Liver (tissue), 9 donors: ENCODE measurements around the gene C10orf88. TPM values are rescaled to one million over a fixed set of nuclear protein-coding genes. Genes with fewer than 3 reads are reported as not detected.

ENCODE experiments used
- DNase-seq: peaks from one replicate; pipeline ENCODE4 v3.0.0-alpha.2; 2017; ENCODE audit warnings: low spot score
- H3K27ac ChIP-seq, 2 donors: one replicate each; pipeline ENCODE4 v1.7.0; 2013; ENCODE audit warnings: inconsistent platforms in 2 of 2, low read length in 2 of 2, control low read depth in 1 of 2, low read depth in 1 of 2, mild to moderate bottlenecking in 1 of 2
- H3K27me3 ChIP-seq, 4 donors: one replicate each; pipeline versions ENCODE4 v1.6.1 to v1.7.0; 2013; ENCODE audit warnings: low read length in 3 of 4, inconsistent platforms in 1 of 4, mild to moderate bottlenecking in 1 of 4, moderate library complexity in 1 of 4; ENCODE audit not compliant: control insufficient read depth in 4 of 4, insufficient read depth in 4 of 4
- H3K36me3 ChIP-seq, 4 donors: one replicate each; pipeline versions ENCODE4 v1.6.1 to v1.7.0; 2013; ENCODE audit warnings: low read length in 3 of 4, mild to moderate bottlenecking in 3 of 4, low read depth in 1 of 4, moderate library complexity in 1 of 4; ENCODE audit not compliant: control insufficient read depth in 4 of 4, insufficient read depth in 3 of 4
- H3K4me1 ChIP-seq, 4 donors: one replicate each; pipeline versions ENCODE4 v1.6.1 to v1.7.0; 2013; ENCODE audit warnings: low read length in 3 of 4, mild to moderate bottlenecking in 3 of 4, moderate library complexity in 1 of 4; ENCODE audit not compliant: control insufficient read depth in 4 of 4, insufficient read depth in 4 of 4
- H3K4me3 ChIP-seq, 3 donors: one replicate each; pipeline versions ENCODE4 v1.6.1 to v1.7.0; 2013; ENCODE audit warnings: low read length in 3 of 3, control low read depth in 1 of 3, low read depth in 1 of 3, mild to moderate bottlenecking in 1 of 3
- H3K9ac ChIP-seq, 2 donors: one replicate each; pipeline ENCODE4 v1.7.0; 2013; ENCODE audit warnings: low read length in 2 of 2, mild to moderate bottlenecking in 2 of 2, moderate library complexity in 2 of 2, control low read depth in 1 of 2, low read depth in 1 of 2
- H3K9me3 ChIP-seq, 4 donors: one replicate each; pipeline versions ENCODE4 v1.6.1 to v1.7.0; 2013; ENCODE audit warnings: low read length in 3 of 4; ENCODE audit not compliant: control insufficient read depth in 4 of 4
- EGR1 ChIP-seq, 2 donors: IDR thresholded peaks; 2 replicates each; pipeline ENCODE4 v1.6.1; 2016 to 2018; ENCODE audit warnings: antibody characterized with exemption in 2 of 2, low read depth in 2 of 2
- FOXA1 ChIP-seq: IDR thresholded peaks from 2 replicates; pipeline ENCODE4 v1.6.1; 2016; ENCODE audit warnings: antibody characterized with exemption
- FOXA2 ChIP-seq: IDR thresholded peaks from 2 replicates; pipeline ENCODE4 v1.6.1; 2016; ENCODE audit warnings: antibody characterized with exemption
- JUND ChIP-seq, 2 donors: IDR thresholded peaks; 2 replicates each; pipeline ENCODE4 v1.6.1; 2016; ENCODE audit warnings: antibody characterized with exemption in 2 of 2
- NR2F2 ChIP-seq: IDR thresholded peaks from 2 replicates; pipeline ENCODE4 v1.6.1; 2016; ENCODE audit warnings: antibody characterized with exemption
- RAD21 ChIP-seq, 2 donors: IDR thresholded peaks; 2 replicates each; pipeline ENCODE4 v1.6.1; 2016; ENCODE audit warnings: antibody characterized with exemption in 2 of 2, mild to moderate bottlenecking in 2 of 2
- REST ChIP-seq: IDR thresholded peaks from 2 replicates; pipeline ENCODE4 v1.6.1; 2016; ENCODE audit warnings: antibody characterized with exemption, mild to moderate bottlenecking
- RXRA ChIP-seq, 2 donors: IDR thresholded peaks; 2 replicates each; pipeline ENCODE4 v1.6.1; 2017 to 2018; ENCODE audit warnings: antibody characterized with exemption in 2 of 2, mild to moderate bottlenecking in 1 of 2
- SP1 ChIP-seq: IDR thresholded peaks from 2 replicates; pipeline ENCODE4 v1.6.1; 2018; ENCODE audit warnings: antibody characterized with exemption, mild to moderate bottlenecking
- TAF1 ChIP-seq: conservative IDR thresholded peaks from 2 replicates; pipeline ENCODE4 v1.6.1; 2016; ENCODE audit warnings: antibody characterized with exemption, mild to moderate bottlenecking
- YY1 ChIP-seq: IDR thresholded peaks from 2 replicates; pipeline ENCODE4 v1.6.1; 2016; ENCODE audit warnings: antibody characterized with exemption, mild to moderate bottlenecking
- ZBTB33 ChIP-seq: IDR thresholded peaks from 2 replicates; pipeline ENCODE4 v1.6.1; 2016; ENCODE audit warnings: antibody characterized with exemption
- WGBS: extraction: QIAGEN DNeasy Blood & Tissue Kit; methylation state at CpG from one replicate; pipeline ENCODE4 v1.1.7; 2013; 5-methylcytosine and 5-hydroxymethylcytosine counted together
- polyA plus RNA-seq, 2 donors: library from polyadenylated mRNA; stranded (reverse) in 1 of 2; unstranded in 1 of 2; fragments of 200-250 nt in 1 of 2; fragments of >200 nt in 1 of 2; fragmentation: Nextera tagmentation in 1 of 2; extraction: Ambion mirVana in 1 of 2; gene quantifications; one replicate each; pipeline versions ENCODE4 v1.2.1 to v1.2.3, GENCODE V29; 2013 to 2015
- total RNA-seq, 2 donors: library from RNA; depleted of rRNA; stranded (reverse); fragments of >200 nt; gene quantifications; one replicate each; pipeline ENCODE4 v1.2.3, GENCODE V29; 2014
- donor health status: healthy.
- donor health status: healthy.
- donor health status: healthy.
- donor health status: healthy.
- donor health status: healthy.

Gene C10orf88
- total and polyA plus RNA-seq, 4 donors: 2.2 to 8.4 (median 3.6) TPM

DNA sequence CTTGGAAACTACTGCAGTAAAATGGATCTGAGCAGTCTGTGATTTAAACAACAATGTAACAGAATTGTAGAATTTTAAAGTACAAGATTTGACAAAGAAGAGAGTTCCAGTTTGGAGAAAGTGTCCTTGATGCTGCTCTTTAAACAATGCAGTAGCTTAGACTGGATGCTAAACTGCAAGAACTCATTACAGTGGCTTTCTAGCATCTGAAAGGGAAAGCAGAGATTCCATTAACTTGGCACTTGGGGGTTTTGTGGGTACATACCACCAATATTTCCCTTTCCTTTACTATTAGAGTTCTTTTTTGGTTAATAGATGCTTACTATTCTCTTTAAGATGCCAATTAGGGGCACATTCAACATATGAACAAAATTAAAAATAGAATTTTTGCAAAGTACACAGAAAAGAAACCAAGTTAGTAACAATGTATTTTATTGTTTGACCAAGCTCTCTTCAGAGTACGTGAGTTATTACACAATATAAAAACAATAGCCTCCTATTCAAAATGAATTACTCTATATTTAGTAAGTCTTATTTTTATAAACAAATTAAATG, 38.1 kb upstream of the C10orf88 start:
- DNase-seq: no peak
- no peaks in the 10 kb centered on the region for H3K27me3 ChIP-seq
- no peak overlapping the region for H3K27ac ChIP-seq
- H3K9me3 ChIP-seq: no peaks in the 10 kb centered on the region
- WGBS: 51% methylated on average over 1 of the region's 1 CpG
- H3K4me3 ChIP-seq: no peak overlapping the region
- peaks cover 2 to 4% (median 2%) of the 10 kb centered on the region in 4 donors for H3K4me1 ChIP-seq
- H3K9ac ChIP-seq: no peak overlapping the region
- TF ChIP-seq NR2F2: no peak
- TF ChIP-seq YY1: no peak
- no peak for TF ChIP-seq TAF1
- TF ChIP-seq FOXA2: no peak
- no peak for TF ChIP-seq REST
- peaks cover 4 to 36% (median 28%) of the 10 kb centered on the region in 4 donors for H3K36me3 ChIP-seq

GRCh38 chr10:122990278-122990677, 36.3 kb upstream of the C10orf88 start:
- no peaks in the 10 kb centered on the region for H3K9me3 ChIP-seq
- H3K36me3 ChIP-seq: peaks cover 3 to 26% (median 21%) of the 10 kb centered on the region in 4 donors
- H3K4me3 ChIP-seq: no peak overlapping the region
- WGBS: 76% methylated on average over 5 of the region's 5 CpGs
- H3K9ac ChIP-seq: no peak overlapping the region
- H3K27me3 ChIP-seq: no peaks in the 10 kb centered on the region
- TF ChIP-seq SP1: no peak
- TF ChIP-seq FOXA1: no peak
- TF ChIP-seq JUND (IDR thresholded peaks at IDR 0.05): no peak
- TF ChIP-seq RXRA (IDR thresholded peaks at IDR 0.05): no peak
- TF ChIP-seq YY1: no peak
- no peak for TF ChIP-seq RAD21 (IDR thresholded peaks at IDR 0.05)
- no peak for TF ChIP-seq EGR1 (IDR thresholded peaks at IDR 0.05; ENCODE audit: low read depth in 2 of 2)
- TF ChIP-seq REST: no peak
- TF ChIP-seq ZBTB33: no peak
- H3K27ac ChIP-seq: no peak overlapping the region
- peaks cover 4 to 16% (median 11%) of the 10 kb centered on the region in 4 donors for H3K4me1 ChIP-seq
- DNase-seq: no peak
